ENCODE data around the gene KCTD5. TPM values are rescaled to one million over a fixed set of nuclear protein-coding genes. Genes with fewer than 3 reads are reported as not detected.
"Not testable (repeated sequence)": the region's sequence is repeated elsewhere in the genome, so short reads cannot be mapped to it uniquely, and the experiment has no call there.

Gene KCTD5
- total RNA-seq, 1 experiment from 2014 or later: 83.9 TPM

- no peak for DNase-seq (ENCODE audit: low read depth)
These were observed 27.8 kb downstream of the KCTD5 start for GRCh38 chr16:2710021-2710710.

GRCh38 chr16:2710711-2711231 lies 28.4 kb downstream of the KCTD5 start:
- no peak for DNase-seq (ENCODE audit: low read depth)

- no peak for DNase-seq (ENCODE audit: low read depth)
These were observed 29.2 kb downstream of the KCTD5 start for GRCh38 chr16:2711370-2712062.

- no peak for DNase-seq (ENCODE audit: low read depth)
These were observed 29.7 kb downstream of the KCTD5 start for GRCh38 chr16:2712063-2712441.

- no peak for DNase-seq (ENCODE audit: low read depth)
These were observed 30.2 kb downstream of the KCTD5 start for GRCh38 chr16:2712546-2712945.

DNA sequence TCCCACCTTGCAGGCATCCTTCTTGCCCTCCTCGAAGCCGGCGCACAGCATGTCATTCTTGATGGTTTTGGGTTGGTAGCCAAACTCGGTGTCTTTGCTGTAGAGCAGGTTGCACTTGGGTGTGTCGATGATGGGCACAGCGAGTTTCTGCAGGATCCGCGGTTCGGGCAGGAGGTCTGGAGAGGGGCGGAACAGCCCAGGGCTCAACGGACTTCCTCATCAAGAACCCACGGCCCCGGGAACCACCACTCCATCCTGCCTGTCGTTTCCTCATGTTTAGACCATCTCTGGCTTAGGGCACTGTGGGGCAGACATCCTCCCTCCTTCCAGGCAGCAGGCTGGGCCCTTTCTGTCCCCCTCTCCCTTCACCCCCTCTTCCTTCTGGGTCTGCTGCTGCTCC lies 31.2 kb downstream of the KCTD5 start:
- no peak for DNase-seq (ENCODE audit: low read depth)

- DNase-seq (ENCODE audit: low read depth): no peak
These were observed 31.9 kb downstream of the KCTD5 start for GRCh38 chr16:2713985-2714774.

- DNase-seq (ENCODE audit: low read depth): no peak
These were observed 32.7 kb downstream of the KCTD5 start for GRCh38 chr16:2715064-2715463.

DNA sequence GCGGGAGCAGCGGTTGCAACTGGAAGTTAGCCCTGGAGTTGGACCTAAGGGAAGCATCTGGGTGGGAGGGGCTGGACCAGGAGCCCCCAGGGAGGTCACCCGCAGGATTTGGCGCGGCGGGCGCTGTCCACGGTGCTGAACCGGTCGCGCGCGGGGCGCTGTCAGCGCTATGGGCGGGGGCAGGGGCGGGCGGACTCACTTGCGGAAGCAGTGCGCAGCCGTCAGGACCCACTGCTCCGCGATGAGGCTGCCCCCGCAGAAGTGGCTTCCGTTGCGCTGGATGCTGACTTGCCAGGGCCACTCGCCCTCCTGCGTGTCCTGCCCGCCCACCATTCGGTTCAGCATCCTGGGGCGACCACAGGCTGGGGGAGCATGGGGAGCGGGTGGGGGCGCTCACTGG lies 33.2 kb downstream of the KCTD5 start:
- DNase-seq (ENCODE audit: low read depth): no peak

GRCh38 chr16:2715966-2716885 lies 33.9 kb downstream of the KCTD5 start:
- no peak for DNase-seq (ENCODE audit: low read depth)

GRCh38 chr16:2716948-2717347 lies 34.6 kb downstream of the KCTD5 start:
- DNase-seq (ENCODE audit: low read depth): no peak

GRCh38 chr16:2717383-2718263 lies 35.3 kb downstream of the KCTD5 start:
- no peak for DNase-seq (ENCODE audit: low read depth)

GRCh38 chr16:2719328-2720063 lies 37.2 kb downstream of the KCTD5 start:
- peak; percentile 31 for DNase-seq (ENCODE audit: low read depth)

DNA sequence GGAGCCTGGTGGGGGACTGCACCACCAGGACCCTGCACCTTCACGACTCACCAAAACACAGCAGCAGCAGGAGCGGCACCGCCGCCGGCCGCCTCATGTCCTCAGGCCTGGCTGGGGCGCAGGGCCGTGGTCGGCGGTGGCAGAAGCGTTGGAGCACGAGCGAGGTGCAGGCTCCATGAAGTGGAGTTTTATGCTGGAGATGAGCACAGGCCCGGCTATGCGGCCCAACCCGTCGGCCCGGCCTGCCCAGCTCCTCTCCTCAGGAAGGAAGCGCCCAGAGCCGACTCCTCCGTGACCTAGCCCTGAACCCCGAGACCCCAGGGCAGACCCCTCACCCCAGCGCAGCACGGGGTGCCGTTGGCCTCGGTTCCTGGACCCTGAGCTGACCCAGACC lies 37.7 kb downstream of the KCTD5 start, which contains the start of gene PRSS27:
PRSS27 (minus strand) TSS at position 161 of the 394 bp plus-strand sequence; CDS start at position 97, 64 bp downstream.
- DNase-seq (ENCODE audit: low read depth): no peak

GRCh38 chr16:2720719-2721633 lies 38.7 kb downstream of the KCTD5 start:
- DNase-seq (ENCODE audit: low read depth): peak; percentile 82

DNA sequence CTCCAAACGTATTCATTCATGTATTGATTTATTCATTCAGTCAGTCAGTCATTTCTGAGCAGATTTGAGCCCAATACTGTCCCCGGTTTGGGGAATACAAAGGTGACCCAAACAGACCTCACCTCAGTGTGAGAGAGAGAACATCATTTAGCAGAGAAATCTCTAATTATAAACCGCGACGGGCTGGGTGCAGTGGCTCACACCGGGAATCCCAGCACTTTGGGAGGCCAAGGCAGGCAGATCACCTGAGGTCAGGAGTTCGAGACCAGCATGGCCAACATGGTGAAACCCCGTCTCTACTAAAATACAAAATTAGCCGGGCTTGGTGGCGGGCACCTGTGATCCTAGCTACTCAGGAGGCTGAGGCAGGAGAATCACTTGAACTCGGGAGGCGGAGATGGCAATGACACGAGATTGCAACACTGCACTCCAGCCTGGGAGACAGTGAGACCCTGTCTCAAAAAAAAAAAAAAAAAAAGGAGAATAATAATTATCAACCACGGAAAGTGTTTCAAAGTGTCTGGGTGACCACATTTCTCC lies 39.4 kb downstream of the KCTD5 start:
- DNase-seq (ENCODE audit: low read depth): not testable (repeated sequence)

DNA sequence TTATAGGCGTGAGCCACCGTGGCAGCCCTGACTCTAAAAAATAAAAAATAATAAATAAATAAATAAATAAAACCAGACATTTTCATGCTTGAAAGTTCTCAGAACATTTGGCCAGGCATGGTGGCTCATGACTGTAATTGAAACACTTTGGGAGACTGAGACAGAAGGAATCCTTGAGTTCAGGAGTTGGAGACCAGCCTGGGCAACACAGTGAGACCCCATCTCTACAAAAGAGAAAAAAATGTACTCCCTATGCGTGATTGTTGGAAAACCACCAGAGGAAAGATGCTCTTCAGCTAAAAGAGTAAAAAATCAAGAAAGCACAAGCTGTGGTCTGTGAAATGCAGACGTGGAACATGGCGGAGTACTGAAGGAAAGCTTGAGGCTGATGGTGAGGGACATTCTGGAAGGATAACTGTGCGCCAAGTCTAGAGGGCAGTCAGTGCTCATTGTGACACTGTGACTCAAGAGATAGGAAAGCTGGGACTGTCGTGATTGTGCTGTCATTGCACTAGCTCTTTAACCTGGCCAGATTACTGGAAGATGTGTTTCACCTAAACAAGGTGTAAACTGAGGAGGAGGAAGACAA lies 41.9 kb downstream of the KCTD5 start:
- DNase-seq (ENCODE audit: low read depth): no peak

All from M059J (cell line).